Ishikawa (cell line): ENCODE results near the gene ADAM17.

Source experiments
- CEBPB ChIP-seq: IDR thresholded peaks from 2 replicates; pipeline ENCODE4 v1.6.1; 2012
- CREB1 ChIP-seq: IDR thresholded peaks from 2 replicates; pipeline ENCODE4 v1.6.1; 2012; ENCODE audit warnings: low read depth
- EGR1 ChIP-seq: IDR thresholded peaks from 2 replicates; pipeline ENCODE4 v1.6.1; 2012
- EP300 ChIP-seq: IDR thresholded peaks from 2 replicates; pipeline ENCODE4 v1.6.1; 2012; ENCODE audit warnings: borderline replicate concordance
- FOXM1 ChIP-seq: IDR thresholded peaks from 2 replicates; pipeline ENCODE4 v1.6.1; 2012; ENCODE audit warnings: low read depth, borderline replicate concordance
- NFIC ChIP-seq: IDR thresholded peaks from 2 replicates; pipeline ENCODE4 v1.6.1; 2012
- RAD21 ChIP-seq: IDR thresholded peaks from 2 replicates; pipeline ENCODE4 v1.6.1; 2012; ENCODE audit warnings: low read depth
- TAF1 ChIP-seq: IDR thresholded peaks from 2 replicates; pipeline ENCODE4 v1.6.1; 2012; ENCODE audit warnings: low read depth, mild to moderate bottlenecking
- TCF12 ChIP-seq: IDR thresholded peaks from 2 replicates; pipeline ENCODE4 v1.6.1; 2012; ENCODE audit warnings: low read depth
- TEAD4 ChIP-seq: IDR thresholded peaks from 2 replicates; pipeline ENCODE4 v1.6.1; 2012
- YY1 ChIP-seq: IDR thresholded peaks from 2 replicates; pipeline ENCODE4 v1.6.1; 2012; ENCODE audit warnings: low read depth
- ZBTB7A ChIP-seq: IDR thresholded peaks from 2 replicates; pipeline ENCODE4 v1.6.1; 2012; ENCODE audit warnings: low read depth
- TF ChIP-seq, protein P1 (sequence below): IDR thresholded peaks from 2 replicates; pipeline ENCODE4 v1.6.1; 2012
- TF ChIP-seq, protein P2 (sequence below): IDR thresholded peaks from 2 replicates; pipeline ENCODE4 v1.6.1; 2012
- TF ChIP-seq, protein P3 (sequence below): IDR thresholded peaks from 2 replicates; pipeline ENCODE4 v1.6.1; 2012; ENCODE audit warnings: low read depth, mild to moderate bottlenecking

The ADAM17 gene

DNA sequence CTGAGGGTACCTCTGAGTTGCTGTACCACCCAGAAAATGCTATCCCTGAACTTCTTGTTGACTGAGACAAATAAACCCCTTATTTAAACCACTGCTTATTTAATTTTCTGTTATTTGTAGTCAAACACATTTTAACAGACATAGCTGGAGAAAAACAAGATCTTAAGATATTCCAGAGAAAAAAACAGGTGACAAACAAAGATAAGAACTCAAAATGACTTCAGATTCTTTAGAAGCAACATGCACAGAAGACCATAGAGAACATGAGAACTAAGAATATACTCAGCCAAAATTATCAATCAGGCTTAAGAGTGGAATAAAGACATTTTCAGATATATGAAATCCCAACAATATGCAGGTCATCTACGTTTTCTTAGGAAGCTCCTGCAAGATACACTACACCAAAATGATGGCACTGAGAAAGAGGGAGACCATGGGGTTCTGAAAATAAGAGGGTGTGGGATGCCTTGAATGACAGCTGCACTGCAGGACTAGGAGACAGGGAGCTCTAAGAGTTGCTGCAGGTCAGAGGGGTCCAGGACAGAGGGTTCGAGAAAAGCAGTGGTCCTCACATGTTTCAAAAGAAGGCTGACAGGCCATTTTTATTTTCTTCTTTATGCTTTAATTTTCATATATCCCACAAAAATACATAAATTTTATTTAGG is 38.4 kb downstream of the ADAM17 start:
- TF ChIP-seq YY1 (no peak), EP300 (no peak), TAF1 (no peak), NFIC (no peak), TCF12 (no peak), ZBTB7A (no peak), CEBPB (no peak), RAD21 (no peak), TEAD4 (no peak), EGR1 (no peak), CREB1 (no peak), FOXM1 (no peak)
- TF ChIP-seq, protein P1, sequence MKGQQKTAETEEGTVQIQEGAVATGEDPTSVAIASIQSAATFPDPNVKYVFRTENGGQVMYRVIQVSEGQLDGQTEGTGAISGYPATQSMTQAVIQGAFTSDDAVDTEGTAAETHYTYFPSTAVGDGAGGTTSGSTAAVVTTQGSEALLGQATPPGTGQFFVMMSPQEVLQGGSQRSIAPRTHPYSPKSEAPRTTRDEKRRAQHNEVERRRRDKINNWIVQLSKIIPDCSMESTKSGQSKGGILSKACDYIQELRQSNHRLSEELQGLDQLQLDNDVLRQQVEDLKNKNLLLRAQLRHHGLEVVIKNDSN: no peak
- TF ChIP-seq, protein P2, sequence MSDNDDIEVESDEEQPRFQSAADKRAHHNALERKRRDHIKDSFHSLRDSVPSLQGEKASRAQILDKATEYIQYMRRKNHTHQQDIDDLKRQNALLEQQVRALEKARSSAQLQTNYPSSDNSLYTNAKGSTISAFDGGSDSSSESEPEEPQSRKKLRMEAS: no peak
- TF ChIP-seq, protein P3, sequence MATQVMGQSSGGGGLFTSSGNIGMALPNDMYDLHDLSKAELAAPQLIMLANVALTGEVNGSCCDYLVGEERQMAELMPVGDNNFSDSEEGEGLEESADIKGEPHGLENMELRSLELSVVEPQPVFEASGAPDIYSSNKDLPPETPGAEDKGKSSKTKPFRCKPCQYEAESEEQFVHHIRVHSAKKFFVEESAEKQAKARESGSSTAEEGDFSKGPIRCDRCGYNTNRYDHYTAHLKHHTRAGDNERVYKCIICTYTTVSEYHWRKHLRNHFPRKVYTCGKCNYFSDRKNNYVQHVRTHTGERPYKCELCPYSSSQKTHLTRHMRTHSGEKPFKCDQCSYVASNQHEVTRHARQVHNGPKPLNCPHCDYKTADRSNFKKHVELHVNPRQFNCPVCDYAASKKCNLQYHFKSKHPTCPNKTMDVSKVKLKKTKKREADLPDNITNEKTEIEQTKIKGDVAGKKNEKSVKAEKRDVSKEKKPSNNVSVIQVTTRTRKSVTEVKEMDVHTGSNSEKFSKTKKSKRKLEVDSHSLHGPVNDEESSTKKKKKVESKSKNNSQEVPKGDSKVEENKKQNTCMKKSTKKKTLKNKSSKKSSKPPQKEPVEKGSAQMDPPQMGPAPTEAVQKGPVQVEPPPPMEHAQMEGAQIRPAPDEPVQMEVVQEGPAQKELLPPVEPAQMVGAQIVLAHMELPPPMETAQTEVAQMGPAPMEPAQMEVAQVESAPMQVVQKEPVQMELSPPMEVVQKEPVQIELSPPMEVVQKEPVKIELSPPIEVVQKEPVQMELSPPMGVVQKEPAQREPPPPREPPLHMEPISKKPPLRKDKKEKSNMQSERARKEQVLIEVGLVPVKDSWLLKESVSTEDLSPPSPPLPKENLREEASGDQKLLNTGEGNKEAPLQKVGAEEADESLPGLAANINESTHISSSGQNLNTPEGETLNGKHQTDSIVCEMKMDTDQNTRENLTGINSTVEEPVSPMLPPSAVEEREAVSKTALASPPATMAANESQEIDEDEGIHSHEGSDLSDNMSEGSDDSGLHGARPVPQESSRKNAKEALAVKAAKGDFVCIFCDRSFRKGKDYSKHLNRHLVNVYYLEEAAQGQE: no peak

DNA sequence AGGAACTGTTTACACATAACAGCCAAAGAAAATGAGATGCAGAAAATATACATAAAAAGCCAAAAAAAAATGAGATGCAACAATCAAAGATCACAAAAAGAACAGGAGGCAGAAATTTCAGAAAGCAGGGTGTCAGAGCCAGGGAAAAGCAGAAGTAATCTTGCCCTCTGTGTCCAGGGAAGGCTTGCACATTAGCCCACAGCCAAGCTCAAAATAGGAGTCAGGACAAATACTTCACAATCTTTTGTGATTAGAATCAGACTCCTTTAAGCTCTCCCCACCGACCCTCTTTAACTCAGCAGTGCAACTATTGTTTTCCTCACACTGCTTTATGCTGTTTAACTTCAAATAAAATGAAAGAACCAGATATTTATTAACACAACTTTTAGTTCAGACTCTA is 46.7 kb downstream of the ADAM17 start:
- no peak for TF ChIP-seq YY1
- TF ChIP-seq EP300: no peak
- TF ChIP-seq, protein P1: no peak
- TF ChIP-seq TEAD4: no peak
- no peak for TF ChIP-seq NFIC
- no peak for TF ChIP-seq EGR1
- no peak for TF ChIP-seq FOXM1
- TF ChIP-seq, protein P2: no peak

DNA sequence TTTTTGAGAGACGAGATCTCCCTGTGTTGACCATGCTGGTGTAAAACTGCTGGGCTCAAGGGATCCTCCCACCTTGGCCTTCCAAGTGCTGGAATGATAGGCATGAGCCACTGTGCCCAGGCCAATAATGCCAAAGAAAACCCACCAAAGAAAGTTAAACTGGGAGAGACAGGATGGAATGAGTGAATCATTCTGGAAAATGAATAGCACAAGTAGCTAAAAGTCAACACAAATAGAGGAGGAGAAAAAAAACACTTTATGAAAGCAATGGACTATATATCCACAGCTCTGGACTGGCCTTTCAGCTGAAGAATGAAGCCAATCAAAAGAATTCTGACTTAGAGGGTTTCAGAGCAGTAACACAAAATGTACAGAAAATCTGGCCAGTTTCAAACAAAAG is 57.4 kb downstream of the ADAM17 start:
- TF ChIP-seq FOXM1 (no peak), YY1 (no peak), ZBTB7A (no peak), EP300 (no peak), TCF12 (no peak)

DNA sequence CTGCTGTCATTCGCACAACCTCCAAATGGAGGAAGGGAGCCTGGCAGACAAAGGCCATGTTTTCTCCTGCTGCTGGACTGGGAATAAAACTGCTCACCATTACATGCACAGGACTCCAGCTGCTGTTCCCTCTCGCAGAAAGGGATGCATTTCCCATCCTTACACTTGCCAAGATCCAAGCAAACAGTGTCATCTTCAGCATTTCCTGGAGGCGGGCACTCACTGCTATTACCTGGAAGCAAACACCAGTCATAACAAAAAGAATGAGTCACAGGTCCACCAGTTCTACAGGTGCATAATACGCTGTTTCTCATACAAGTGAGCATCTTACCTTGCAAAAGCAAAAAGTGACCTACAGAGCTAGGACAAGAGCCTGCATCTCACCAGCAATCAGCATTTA is 58.6 kb downstream of the ADAM17 start:
- TF ChIP-seq, protein P3: no peak
- TF ChIP-seq RAD21 (no peak), TAF1 (no peak), EP300 (no peak), FOXM1 (no peak), EGR1 (no peak), ZBTB7A (no peak), CREB1 (no peak), NFIC (no peak), CEBPB (no peak), TEAD4 (no peak), YY1 (no peak), TCF12 (no peak)
- TF ChIP-seq, protein P2: no peak
- TF ChIP-seq, protein P1: no peak

DNA sequence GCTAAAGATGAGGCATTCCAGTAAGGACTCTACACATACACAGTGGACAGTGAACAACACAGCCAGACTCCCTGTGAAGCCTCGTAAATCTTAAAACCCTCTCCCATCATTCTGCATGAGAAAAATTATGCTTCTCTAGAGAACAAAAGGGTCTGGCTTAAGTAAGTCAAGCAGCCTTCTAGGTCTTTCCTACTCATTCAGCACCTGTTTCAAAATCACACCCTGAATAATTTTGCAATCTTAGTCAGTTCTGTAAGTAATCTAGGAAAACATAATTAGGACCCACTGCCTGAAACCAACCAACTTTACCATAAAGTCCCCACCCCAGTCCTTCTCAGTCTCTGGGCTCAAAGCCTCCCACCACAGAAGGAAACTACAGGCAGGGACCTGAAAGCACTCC is 61.5 kb downstream of the ADAM17 start:
- TF ChIP-seq TCF12 (no peak), TEAD4 (no peak), TAF1 (no peak), CEBPB (no peak), FOXM1 (no peak), EP300 (no peak), ZBTB7A (no peak), CREB1 (no peak), NFIC (no peak), EGR1 (no peak), YY1 (no peak), RAD21 (no peak)
- TF ChIP-seq, protein P1: no peak
- TF ChIP-seq, protein P2: no peak
- TF ChIP-seq, protein P3: no peak
